Osteoblast (primary cell): ENCODE results near the gene ANKRD13B. TPM values are rescaled to one million over a fixed set of nuclear protein-coding genes. Genes with fewer than 3 reads are reported as not detected.

Experiments used
- DNase-seq: peaks from one replicate; pipeline ENCODE4 v3.0.0; 2011; ENCODE audit warnings: low spot score, mixed read lengths; ENCODE audit not compliant: insufficient read length; ENCODE audit errors: missing footprints
- H2AFZ ChIP-seq: 2 replicates; pipeline ENCODE4 v1.6.0; 2011; ENCODE audit warnings: mild to moderate bottlenecking, low read length
- H3K27ac ChIP-seq: 2 replicates; pipeline ENCODE4 v1.5.1; 2011; ENCODE audit warnings: mild to moderate bottlenecking, low read depth, low read length, moderate library complexity
- H3K27me3 ChIP-seq: 2 replicates; pipeline ENCODE4 v1.6.0; 2012; ENCODE audit warnings: mild to moderate bottlenecking, control low read depth, inconsistent platforms, low read length, moderate library complexity; ENCODE audit not compliant: insufficient read depth
- H3K36me3 ChIP-seq: 2 replicates; pipeline ENCODE4 v1.5.1; 2011; ENCODE audit warnings: mild to moderate bottlenecking, low read length, control low read depth, moderate library complexity; ENCODE audit not compliant: insufficient read depth
- H3K4me1 ChIP-seq: 2 replicates; pipeline ENCODE4 v1.5.1; 2011; ENCODE audit warnings: mild to moderate bottlenecking, low read length, control low read depth, moderate library complexity; ENCODE audit not compliant: insufficient read depth
- H3K4me2 ChIP-seq: 2 replicates; pipeline ENCODE4 v1.6.0; 2011; ENCODE audit warnings: mild to moderate bottlenecking, low read length; ENCODE audit not compliant: insufficient read depth
- H3K4me3 ChIP-seq: fragments of 200-600 bp; sonication (generic); 3 replicates; pipeline ENCODE4 v1.5.1; 2012; ENCODE audit warnings: mild to moderate bottlenecking, low read length, inconsistent platforms; ENCODE audit not compliant: insufficient read depth
- H3K79me2 ChIP-seq: 2 replicates; pipeline ENCODE4 v1.6.0; 2012; ENCODE audit warnings: mild to moderate bottlenecking, low read length, control low read depth, inconsistent platforms; ENCODE audit not compliant: insufficient read depth
- H3K9me3 ChIP-seq: 2 replicates; pipeline ENCODE4 v1.5.1; 2011; ENCODE audit warnings: low read depth, low read length, control low read depth
- H4K20me1 ChIP-seq: 2 replicates; pipeline ENCODE4 v1.6.0; 2012; ENCODE audit warnings: mild to moderate bottlenecking, low read length, control low read depth; ENCODE audit not compliant: insufficient read depth
- CTCF ChIP-seq: IDR thresholded peaks from 2 replicates; pipeline ENCODE4 v1.5.1; 2011; ENCODE audit warnings: mild to moderate bottlenecking, low read depth, low read length, moderate library complexity; ENCODE audit errors: extremely low read depth
- small RNA-seq: library from RNA; depleted of rRNA; stranded (forward); fragments of <200 nt; gene quantifications from one replicate; pipeline ENCODE3, GENCODE V24; 2012
- total RNA-seq: library from RNA; depleted of rRNA; stranded (reverse); fragments of >200 nt; gene quantifications from 2 replicates; pipeline ENCODE4 v1.2.3, GENCODE V29; 2012

The ANKRD13B gene
- total RNA-seq, 1 donor, result 18.5 TPM

- H3K27me3 ChIP-seq, result no peaks in the 10 kb centered on the region
- no peaks in the 10 kb centered on the region for H3K79me2 ChIP-seq
- no peak overlapping the region for H2AFZ ChIP-seq
- peaks cover 11% of the 10 kb centered on the region for H3K4me1 ChIP-seq
- no peaks in the 10 kb centered on the region for H3K36me3 ChIP-seq
- no peaks in the 10 kb centered on the region for H4K20me1 ChIP-seq
- no peak overlapping the region for H3K4me3 ChIP-seq
- DNase-seq, result no peak
- H3K27ac ChIP-seq, result no peak overlapping the region
- no peak overlapping the region for H3K4me2 ChIP-seq
- no peak for TF ChIP-seq CTCF
- H3K9me3 ChIP-seq, result no peaks in the 10 kb centered on the region
Observed at GRCh38 chr17:29659155-29659554, 66.2 kb downstream of the ANKRD13B start.

- TF ChIP-seq CTCF, result no peak
- Histone ChIP-seq H3K79me2 (no peaks in the 10 kb centered on the region), H2AFZ (no peak overlapping the region), H3K27me3 (no peaks in the 10 kb centered on the region), H3K36me3 (no peaks in the 10 kb centered on the region), H3K27ac (no peak overlapping the region), H3K4me2 (no peak overlapping the region), H4K20me1 (no peaks in the 10 kb centered on the region), H3K4me1 (peaks cover 26% of the 10 kb centered on the region), H3K9me3 (no peaks in the 10 kb centered on the region), H3K4me3 (no peak overlapping the region)
- DNase-seq, result no peak
Observed at GRCh38 chr17:29661213-29661612, 68.3 kb downstream of the ANKRD13B start.

- Histone ChIP-seq H3K4me1 (peaks cover 30% of the 10 kb centered on the region), H4K20me1 (no peaks in the 10 kb centered on the region), H3K79me2 (no peaks in the 10 kb centered on the region), H3K36me3 (peaks cover 7% of the 10 kb centered on the region), H3K27ac (no peak overlapping the region), H3K4me3 (no peak overlapping the region), H3K27me3 (no peaks in the 10 kb centered on the region), H3K9me3 (no peaks in the 10 kb centered on the region), H3K4me2 (no peak overlapping the region), H2AFZ (no peak overlapping the region)
- no peak for TF ChIP-seq CTCF
- no peak for DNase-seq
Observed at GRCh38 chr17:29663155-29663554, 70.2 kb downstream of the ANKRD13B start.

Small RNA genes within 50 kb of the gene (small RNA-seq; reads per million reads assigned to genes)
- not detected for gene RNU6-920P

Other genes starting within 250 kb of the ANKRD13B start
- gene TAOK1, start 202.8 kb upstream of the ANKRD13B start, total RNA-seq, result 53.6 and 68.4 TPM in 2 replicates
- gene ABHD15, start 26.1 kb upstream of the ANKRD13B start, total RNA-seq, result 8.8 and 9.4 TPM in 2 replicates
- gene TP53I13, start 24.4 kb upstream of the ANKRD13B start, total RNA-seq, result 57.2 and 57.5 TPM in 2 replicates
- gene GIT1, start 3.5 kb upstream of the ANKRD13B start, total RNA-seq, result 31.8 and 34.4 TPM in 2 replicates
- gene CORO6, start 29.8 kb downstream of the ANKRD13B start, total RNA-seq, result 12.7 and 20.3 TPM in 2 replicates